Lower leg skin (tissue), 3 donors: ENCODE results near the gene ELAPOR1.

ENCODE experiments used
- POLR2A ChIP-seq, 2 donors: fragments of 450-650 bp; IDR thresholded peaks; one replicate each; pipeline ENCODE4 v1.6.1; 2016 to 2017; ENCODE audit warnings: antibody characterized with exemption in 2 of 2, mild to moderate bottlenecking in 1 of 2, moderate library complexity in 1 of 2
- TF ChIP-seq, protein P1 (sequence below), 3 donors: fragments of 450-650 bp; IDR thresholded peaks; one replicate each; pipeline ENCODE4 v1.5.1; 2016; ENCODE audit warnings: antibody characterized with exemption in 3 of 3, mild to moderate bottlenecking in 3 of 3, moderate library complexity in 2 of 3

DNA sequence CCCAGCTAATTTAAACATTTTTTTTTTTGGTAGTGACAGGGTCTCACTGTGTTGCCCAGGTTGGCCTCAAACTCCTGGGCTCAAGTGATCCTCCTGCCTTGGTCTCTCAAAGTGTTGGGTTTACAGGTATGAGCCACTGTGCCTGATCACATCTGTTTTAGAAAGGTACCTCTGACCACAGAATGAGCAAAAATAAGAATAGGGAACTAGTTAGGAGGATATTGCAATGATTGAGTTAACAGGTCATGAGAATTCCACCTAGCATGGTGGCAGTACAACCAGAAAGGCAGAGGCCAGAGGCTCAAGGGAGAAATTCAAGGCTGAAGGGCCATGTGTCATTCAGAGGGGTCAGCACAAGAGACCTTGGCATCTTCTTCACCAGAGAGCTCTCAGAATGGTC lies 49.6 kb downstream of the ELAPOR1 start:
- TF ChIP-seq, protein P1, sequence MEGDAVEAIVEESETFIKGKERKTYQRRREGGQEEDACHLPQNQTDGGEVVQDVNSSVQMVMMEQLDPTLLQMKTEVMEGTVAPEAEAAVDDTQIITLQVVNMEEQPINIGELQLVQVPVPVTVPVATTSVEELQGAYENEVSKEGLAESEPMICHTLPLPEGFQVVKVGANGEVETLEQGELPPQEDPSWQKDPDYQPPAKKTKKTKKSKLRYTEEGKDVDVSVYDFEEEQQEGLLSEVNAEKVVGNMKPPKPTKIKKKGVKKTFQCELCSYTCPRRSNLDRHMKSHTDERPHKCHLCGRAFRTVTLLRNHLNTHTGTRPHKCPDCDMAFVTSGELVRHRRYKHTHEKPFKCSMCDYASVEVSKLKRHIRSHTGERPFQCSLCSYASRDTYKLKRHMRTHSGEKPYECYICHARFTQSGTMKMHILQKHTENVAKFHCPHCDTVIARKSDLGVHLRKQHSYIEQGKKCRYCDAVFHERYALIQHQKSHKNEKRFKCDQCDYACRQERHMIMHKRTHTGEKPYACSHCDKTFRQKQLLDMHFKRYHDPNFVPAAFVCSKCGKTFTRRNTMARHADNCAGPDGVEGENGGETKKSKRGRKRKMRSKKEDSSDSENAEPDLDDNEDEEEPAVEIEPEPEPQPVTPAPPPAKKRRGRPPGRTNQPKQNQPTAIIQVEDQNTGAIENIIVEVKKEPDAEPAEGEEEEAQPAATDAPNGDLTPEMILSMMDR (IDR thresholded peaks at IDR 0.05) = no peak
- no peak for TF ChIP-seq POLR2A (IDR thresholded peaks at IDR 0.05)
